Fibroblast of skin of left biceps (primary cell): ENCODE data around the gene AOC2.
A peak's percentile ranks its signal among the peaks of the same experiment; 100 is the strongest.

ENCODE experiments used
- DNase-seq, 2 experiments: peaks; one replicate each; pipeline ENCODE4 v3.0.0-alpha.2; 2013; ENCODE audit warnings: low read depth in 2 of 2

AOC2 gene, protein sequence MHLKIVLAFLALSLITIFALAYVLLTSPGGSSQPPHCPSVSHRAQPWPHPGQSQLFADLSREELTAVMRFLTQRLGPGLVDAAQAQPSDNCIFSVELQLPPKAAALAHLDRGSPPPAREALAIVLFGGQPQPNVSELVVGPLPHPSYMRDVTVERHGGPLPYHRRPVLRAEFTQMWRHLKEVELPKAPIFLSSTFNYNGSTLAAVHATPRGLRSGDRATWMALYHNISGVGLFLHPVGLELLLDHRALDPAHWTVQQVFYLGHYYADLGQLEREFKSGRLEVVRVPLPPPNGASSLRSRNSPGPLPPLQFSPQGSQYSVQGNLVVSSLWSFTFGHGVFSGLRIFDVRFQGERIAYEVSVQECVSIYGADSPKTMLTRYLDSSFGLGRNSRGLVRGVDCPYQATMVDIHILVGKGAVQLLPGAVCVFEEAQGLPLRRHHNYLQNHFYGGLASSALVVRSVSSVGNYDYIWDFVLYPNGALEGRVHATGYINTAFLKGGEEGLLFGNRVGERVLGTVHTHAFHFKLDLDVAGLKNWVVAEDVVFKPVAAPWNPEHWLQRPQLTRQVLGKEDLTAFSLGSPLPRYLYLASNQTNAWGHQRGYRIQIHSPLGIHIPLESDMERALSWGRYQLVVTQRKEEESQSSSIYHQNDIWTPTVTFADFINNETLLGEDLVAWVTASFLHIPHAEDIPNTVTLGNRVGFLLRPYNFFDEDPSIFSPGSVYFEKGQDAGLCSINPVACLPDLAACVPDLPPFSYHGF

DNA sequence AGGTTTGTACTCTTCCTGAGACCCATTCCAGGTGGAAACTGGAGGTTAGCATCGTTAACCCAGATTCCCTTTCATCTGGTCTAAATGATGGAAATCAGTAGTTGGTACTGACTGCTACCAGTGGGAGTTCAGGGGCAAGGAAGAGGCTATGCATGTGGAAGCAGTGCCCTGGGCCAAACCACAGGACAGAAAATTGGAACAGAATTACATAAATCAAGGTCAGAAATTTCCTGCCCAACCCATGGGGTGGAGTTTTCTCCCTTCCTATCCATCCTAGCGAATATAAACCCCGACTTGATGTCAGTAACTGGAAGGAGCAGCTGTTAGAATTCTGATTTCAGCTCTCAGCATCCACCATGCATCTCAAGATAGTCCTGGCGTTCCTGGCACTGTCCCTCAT lies at the start of gene AOC2:
Gene AOC2, plus strand, starts transcription at position 310 of the 400 bp plus-strand sequence. Its CDS starts 47 bp downstream, at position 357.
- no peak for DNase-seq

DNA sequence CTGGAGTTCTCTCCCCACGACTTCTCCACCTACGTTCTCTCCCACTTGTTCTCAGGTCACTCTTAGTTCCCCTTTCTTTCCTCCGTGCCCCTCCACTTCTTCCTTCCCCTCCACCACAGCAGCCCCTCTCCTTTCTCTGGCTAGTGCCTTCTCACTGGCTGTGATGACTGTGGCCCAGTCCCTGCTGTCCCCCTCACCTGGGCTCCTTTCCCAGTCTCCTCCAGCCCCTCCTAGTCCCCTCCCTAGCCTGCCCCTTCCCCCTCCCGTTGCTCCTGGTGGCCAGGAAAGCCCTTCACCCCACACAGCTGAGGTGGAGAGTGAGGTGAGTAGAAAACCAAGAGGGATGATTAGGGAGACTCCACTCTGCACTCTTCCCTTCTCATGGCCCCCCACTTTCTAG lies 49.3 kb upstream of the AOC2 start:
- no peak for DNase-seq

DNA sequence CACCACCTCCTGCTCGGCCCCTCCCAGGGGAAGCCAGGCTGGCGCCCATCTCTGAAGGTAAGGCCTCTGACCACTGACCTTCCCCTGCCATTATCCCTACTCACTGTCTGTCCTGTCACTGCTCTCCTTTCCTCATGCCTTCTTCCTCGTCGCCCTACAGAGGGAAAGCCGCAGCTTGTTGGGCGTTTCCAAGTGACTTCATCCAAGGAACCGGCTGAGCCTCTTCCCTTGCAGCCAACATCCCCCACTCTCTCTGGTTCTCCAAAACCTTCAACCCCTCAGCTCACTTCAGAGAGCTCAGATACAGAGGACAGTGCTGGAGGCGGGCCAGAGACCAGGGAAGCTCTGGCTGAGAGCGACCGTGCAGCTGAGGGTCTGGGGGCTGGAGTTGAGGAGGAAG lies 48.9 kb upstream of the AOC2 start:
- no peak for DNase-seq

DNA sequence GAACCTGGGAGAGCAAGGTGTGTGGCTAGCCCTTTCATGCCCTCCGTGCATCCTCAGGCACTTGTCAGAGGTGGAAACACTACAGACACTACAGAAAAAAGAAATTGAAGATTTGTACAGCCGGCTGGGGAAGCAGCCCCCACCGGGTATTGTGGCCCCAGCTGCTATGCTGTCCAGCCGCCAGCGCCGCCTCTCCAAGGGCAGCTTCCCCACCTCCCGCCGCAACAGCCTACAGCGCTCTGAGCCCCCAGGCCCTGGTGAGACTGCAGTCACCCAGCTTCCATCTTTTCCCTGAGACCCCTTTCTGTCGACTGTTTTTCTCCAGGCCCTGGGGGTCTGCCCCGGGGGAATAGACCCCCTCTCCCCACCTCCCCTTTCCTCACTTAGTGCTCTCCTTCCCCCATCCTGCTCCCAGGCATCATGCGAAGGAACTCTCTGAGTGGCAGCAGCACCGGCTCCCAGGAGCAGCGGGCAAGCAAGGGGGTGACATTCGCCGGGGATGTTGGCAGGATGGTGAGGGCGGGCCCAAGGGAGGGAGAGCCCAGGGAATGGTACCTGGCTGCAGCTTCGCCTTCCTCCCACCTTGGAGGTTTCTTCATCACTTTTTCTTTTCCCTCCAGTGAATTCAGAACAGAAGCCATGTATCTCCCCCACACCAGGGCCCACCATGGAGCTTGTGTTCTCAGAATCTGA lies 48.2 kb upstream of the AOC2 start:
- DNase-seq: no peak

DNA sequence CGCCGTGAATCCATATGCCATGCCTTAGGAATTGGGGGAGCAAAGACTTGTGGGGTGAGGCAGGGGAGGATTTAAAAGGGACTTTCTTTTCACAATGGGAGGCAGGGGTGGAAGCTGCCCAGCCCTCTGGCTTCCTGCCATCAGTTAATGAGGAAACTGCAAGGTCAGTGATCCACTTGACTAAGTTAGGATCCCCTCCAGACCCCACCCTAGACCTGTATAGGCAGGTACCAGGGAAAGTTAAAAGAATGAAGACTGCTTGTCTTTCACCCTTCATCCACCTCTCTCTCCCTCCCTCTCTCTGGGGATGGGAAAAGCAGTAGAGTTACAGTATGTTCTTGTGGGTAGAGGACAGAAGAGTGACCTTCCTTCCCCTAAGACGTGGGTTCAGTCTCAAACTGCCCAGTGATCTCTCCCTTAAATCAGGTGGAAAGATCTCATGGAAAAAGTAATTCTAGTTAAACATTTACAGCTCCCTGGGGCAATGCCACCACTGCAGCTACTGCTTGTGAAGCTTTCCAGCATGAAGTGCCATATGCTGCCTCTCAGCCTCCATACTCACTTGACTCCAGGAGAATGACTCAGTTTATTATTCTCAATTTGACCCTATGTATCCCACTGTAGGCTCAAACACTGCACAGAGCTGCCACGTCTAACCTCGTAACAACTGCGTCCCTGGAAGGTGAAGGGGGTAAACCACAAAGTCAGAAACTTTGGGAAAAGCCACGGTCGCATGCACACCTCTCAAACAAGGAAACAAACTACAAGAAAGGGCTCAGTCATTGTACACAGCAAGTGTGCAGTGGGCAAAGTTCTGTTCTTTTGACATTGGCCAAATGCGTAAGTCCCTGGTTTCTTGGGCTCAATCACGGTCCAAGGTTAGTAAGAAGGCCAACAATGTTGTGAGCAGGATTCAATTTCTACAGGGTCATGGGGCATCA lies 47.0 kb upstream of the AOC2 start:
- no peak for DNase-seq

DNA sequence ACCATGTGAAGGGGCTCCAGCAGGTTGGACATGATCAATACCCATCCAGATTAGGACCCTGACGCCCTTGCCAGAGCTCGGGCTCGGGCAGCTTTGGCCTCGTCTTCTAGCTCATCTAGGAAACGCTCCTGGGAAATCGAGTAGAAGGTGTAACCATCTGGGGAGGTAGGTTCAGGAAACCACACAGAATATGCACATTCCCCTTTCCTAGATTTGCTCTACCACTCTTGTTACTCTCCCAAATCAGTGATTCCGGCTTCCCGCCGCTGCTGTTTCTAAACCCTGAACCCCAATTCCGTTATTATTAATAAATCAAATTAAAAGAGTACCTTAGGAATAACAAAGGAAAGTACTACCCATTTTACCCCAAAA lies 46.4 kb upstream of the AOC2 start:
- no peak for DNase-seq

DNA sequence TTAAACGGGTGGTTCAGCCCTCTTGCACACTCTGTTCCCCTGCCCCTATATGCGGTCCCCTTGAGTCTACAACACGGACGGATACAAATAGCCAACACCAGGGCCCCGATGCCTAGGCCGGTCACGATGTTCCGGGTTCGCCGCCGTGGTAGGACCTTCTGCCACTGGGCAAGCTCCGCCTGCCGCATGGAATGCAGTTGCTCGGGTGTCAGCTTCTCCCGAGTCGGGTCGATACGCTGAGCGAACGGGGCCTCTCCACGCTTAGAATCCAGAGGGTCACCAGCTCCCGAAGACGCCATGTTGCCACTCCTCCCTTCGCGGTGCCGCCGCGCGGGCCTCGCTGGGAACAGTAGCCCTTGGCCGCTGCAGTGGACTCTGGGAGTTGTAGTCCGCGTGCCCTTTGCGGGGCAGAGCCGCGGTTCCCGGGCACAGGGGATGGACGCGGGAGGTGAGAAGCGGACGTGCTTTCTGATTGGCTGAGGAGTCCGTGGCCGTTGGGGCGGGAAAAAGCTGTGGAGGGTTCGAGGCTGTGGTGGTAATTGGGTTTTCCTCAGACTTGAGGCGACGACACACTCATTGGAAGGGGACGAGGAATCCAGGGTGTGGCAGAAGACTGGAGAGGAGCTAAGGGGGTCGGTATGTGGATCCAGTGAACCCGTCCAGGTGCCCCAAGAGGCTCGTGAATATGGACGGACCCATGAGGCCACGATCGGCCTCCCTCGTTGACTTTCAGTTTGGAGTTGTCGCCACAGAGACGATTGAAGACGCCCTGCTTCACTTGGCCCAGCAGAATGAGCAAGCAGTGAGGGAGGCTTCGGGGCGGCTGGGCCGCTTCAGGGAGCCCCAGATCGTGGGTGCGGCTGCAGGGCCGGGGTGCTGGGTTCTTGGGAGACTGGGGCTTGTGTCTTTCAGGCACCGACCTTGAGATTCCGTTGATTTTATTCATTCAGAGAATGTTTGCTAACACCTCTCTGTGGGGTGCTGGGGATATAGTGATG lies 45.7 kb upstream of the AOC2 start, which contains the start of the genes CNTD1 and COA3:
Gene CNTD1, plus strand, starts transcription at position 479 of the 998 bp plus-strand sequence. Its CDS starts 207 bp downstream, at position 686.
Gene COA3, minus strand, starts transcription at position 322 of the 998 bp plus-strand sequence. Its CDS starts 23 bp downstream, at position 299.
- DNase-seq: peak; percentile 50 to 55

DNA sequence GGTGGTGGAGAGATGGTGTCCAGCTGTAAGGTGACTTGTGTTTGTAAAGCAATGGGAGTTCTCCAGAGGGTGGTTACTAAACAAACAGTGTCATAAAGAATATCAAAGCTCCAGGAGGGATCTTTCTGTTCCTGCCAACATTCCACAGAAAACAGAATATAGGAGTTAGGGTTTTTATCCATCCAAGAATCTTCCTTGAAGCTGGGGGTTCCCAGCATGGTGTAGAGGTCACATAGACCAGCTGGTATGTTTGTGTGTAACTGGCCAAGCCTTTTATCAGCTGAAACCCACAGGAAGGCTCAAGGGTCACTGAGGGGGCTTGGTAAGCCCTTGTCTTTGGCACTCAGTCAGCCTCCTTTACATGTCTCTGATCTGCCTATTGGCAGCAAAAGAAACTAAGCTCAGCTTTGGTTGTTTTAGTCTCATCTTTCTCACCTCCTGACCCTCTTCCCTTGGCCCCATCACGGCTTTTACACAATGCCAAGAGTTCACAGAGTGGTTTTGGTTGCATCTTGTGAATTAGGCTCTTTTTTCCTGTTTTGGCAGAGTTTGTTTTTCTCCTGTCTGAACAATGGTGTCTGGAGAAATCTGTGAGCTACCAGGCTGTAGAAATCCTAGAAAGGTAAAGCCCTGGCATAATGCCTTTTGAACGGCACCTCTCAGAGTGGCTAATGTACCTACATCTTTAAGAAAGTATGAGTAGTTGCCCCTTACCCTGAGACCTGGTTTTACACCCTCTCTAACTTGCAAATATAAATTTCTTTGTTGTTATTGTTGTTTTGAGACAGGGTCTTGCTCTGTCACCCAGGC lies 41.1 kb upstream of the AOC2 start:
- no peak for DNase-seq

DNA sequence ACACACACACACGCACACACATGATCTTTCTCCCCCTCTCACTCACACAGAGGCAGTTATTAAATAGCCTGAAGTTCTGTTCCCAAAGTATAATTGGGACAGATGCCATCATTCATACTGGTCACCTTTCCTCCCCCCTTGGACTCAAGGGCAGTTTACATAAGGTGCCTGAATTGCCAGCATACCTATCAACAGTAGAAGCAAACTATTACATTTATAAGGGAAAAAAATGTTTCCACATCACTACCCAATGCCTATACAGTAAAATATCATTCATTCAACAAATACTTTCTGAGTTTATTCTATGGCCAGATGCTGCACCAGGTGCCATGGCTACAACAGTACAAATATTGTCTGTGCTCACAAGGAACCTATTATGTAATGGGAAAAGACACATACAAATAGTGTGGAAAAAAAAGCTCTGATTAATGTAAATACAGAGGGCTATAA lies 39.4 kb upstream of the AOC2 start:
- DNase-seq: no peak

DNA sequence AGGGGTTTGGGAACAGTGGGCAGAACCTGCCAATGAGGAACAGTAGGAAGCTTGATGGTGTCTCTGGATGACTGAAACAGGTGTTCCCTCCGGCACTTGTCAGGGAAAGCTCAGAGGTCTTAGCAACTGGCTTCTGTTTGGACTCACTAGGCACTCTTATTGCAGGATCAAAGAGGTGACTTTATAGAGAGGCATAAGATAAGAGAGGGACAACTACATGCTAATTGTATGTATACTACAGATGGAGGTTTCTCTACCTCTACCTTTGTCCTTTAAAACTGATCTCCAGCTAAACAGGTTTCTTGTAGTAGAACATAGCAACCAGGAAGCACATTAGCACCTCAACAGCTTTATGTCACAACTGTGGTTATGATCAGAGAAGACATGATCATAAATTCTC lies 38.1 kb upstream of the AOC2 start:
- DNase-seq: no peak

DNA sequence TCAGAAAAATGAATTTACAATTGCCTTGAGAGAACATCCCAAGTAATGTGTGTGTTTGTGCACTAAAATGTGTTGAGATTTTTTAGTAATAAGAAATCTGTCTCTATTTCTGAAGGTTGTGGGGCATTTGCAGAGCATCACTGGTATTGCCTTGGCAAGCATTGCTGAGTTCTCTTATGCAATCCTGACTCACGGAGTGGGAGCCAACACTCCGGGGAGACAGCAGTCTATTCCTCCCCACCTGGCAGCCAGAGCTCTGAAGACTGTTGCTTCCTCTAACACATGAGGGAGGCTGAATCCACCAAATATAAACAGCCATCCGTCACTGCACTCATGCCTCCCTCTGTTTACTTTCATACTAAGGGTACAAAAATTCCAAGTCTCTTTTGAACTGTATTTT lies 35.1 kb upstream of the AOC2 start:
- peak; percentile 26 to 28 for DNase-seq

DNA sequence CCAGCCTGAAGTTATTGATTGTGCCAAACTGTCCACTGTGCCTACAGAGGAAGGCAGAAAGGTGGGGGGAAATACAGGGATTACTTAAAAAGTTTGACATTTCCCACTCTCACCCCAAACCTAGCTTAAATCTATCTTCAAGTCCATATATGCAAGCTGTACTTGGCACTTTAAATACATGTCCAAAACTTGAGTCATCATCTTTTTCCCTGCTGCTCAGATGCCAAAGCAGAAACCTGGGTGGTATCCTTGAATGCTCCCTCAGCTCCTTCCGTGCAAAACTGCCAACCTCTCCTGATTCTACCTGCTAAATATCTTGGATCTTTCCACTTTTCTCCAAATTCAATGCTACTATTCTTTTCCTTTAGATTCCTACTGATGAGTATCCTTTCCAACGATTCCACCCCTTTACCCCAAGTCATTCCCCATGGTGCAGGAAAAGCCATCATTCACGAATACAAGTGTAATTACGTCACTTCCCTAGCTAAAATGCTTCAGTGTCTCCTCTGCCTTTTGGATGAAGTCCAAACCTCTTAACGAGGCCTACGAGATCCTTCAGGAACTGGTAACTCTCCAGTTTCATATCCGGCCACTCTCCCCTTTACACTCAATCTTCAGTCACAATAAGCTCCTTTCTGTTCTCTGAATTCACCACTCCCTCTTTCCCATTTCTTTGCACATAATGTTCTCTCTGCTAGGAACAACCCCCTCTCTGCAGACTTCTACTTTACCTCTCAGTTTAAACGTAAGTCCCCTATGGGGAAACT lies 29.6 kb upstream of the AOC2 start:
- peak; percentile 45 to 47 for DNase-seq

DNA sequence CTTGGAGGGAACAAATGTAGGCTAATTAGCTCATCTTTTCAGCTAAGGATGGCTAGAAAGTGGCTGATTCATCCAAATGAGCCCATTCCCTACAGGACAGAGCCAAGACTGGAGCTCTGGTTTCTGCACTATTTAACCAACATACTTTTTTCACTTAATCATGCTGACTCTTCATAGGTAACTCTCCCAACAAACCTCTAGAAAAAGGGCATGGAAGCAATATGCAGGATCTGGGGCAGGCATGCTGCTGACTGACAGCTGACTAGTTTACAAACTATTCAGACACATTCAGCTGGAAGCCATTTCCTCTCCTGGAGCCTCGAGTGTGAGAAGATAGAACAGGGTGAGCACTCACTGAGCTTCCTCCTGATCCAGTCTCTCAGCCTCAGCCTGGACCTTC lies 26.5 kb upstream of the AOC2 start:
- no peak for DNase-seq

DNA sequence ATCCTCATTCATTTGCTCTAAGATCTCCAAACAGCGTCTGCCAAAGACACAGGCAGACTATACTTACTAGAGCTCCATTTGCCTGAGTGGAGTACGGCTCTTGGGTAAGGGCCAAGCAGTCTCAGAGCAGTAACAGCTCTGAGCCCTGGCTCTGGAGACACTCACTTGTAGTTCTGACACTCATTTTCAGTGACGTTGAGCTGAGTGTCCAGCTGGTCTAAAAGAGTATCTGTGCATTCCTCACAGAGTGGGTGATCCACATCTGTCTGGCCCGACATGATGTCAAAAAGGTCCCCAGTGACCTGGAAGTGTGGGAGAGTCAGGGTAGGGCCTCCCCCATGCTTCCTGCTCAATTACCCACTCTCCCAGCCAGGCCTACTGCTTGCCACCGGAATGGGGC lies 26.0 kb upstream of the AOC2 start:
- DNase-seq: no peak

DNA sequence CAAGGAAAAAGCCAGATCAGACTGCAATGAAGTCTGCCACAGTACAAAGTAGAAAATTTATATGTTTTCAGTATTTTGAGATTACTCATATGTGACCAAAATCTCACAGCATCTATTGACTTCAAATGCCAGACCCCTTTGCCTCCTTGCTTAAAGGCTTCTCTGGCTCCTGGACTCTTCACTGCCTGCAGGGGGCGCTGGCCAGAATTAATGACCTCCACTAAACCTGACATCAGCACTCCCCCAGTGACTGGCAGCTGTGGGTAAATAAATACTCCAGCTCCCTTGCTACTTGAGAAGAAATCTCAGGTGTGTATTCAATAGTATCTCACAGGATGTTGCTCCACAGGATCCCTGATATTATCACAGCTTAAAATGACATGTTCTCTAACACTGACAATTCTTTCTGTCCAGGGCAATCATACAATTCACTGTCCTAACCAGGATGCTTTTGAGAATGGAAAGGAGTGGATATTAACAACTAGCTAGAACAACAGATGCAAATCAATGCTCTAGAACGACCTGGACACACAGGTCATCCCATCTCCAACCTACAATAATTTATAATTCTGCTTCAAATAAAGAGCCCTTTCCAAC lies 24.3 kb upstream of the AOC2 start:
- no peak for DNase-seq

DNA sequence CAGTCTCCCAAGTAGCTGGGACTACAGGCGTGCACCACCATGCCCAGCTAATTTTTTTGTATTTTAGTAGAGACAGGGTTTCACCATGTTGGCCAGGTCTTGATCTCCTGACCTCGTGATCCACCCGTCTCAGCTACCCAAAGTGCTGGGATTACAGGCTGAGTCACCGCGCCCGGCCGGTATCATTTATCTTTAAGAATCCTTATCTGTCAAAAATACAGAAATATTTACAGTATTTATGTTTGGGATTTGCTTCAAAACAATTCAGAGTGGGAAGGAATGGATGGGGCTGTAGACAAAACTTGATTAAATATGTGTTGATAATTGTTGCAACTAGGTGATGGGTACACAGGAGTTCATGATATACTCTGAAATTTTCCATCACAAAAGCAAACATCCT lies 23.2 kb upstream of the AOC2 start:
- DNase-seq: no peak

DNA sequence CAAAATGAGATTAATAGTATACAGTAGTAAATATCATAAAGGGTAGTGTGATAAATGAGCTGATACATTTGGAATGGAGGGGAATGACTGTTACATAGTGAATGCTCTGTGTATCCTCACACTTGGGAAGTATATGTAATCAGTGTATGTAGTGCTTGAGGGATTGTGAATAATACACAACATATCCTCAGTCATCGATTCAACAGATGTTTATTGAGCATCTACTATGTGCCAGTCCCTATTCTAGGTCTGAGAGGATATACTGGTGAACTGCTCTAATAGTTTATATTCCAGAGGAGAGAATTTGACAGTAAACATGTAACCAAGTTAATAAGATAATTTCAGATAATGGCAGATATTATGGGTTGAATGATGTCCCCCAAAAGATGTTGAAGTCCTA lies 16.9 kb upstream of the AOC2 start:
- no peak for DNase-seq

DNA sequence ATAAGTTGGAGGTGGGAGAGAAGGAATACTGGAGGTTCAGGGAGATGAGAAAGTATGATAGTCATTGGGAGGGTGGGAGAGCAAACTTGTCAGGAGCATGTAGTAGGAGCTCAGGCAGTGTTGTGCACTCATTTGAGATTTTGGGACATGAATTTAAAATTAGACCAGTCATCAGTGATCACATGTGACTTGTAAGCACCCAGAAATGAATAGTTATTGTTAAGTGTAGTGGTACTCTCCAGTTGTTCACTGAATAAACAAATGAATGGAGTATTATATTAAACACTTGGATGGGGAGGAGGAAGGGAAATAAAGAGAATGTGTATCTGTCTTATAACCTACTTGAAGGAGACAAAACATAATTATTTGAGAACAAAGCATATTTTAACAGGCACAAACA lies 13.4 kb upstream of the AOC2 start:
- DNase-seq: no peak
